K562 (cell line): Measurements from ENCODE around the gene TBX1.

Source experiments
- SREBF1 ChIP-seq: fragments of 150-350 bp; IDR thresholded peaks from 2 replicates; pipeline ENCODE4 v1.6.1; 2014; ENCODE audit warnings: antibody characterized with exemption, low read depth, low read length, borderline replicate concordance
- ZC3H4 ChIP-seq: sonication (generic); formaldehyde crosslinking; IDR thresholded peaks from 2 replicates; pipeline ENCODE4 v1.9.0; 2021; ENCODE audit warnings: missing genetic modification reagents, borderline replicate concordance
- ZKSCAN8 ChIP-seq: fragments of 200-800 bp; sonication (Bioruptor generic); IDR thresholded peaks from 2 replicates; pipeline ENCODE4 v1.6.1; 2016; ENCODE audit warnings: missing genetic modification characterization, missing compliant biosample characterization
- ZNF436 ChIP-seq: fragments of 250-450, 450-650 bp; sonication (Bioruptor Pico); formaldehyde crosslinking; IDR thresholded peaks from 2 replicates; pipeline ENCODE4 v1.7.0; 2020; ENCODE audit warnings: mild to moderate bottlenecking
- TF ChIP-seq, protein P1 (sequence below): sonication (generic); formaldehyde crosslinking; IDR thresholded peaks from 2 replicates; pipeline ENCODE4 v1.8.0; 2022; ENCODE audit warnings: mild to moderate bottlenecking, missing genetic modification reagents

DNA sequence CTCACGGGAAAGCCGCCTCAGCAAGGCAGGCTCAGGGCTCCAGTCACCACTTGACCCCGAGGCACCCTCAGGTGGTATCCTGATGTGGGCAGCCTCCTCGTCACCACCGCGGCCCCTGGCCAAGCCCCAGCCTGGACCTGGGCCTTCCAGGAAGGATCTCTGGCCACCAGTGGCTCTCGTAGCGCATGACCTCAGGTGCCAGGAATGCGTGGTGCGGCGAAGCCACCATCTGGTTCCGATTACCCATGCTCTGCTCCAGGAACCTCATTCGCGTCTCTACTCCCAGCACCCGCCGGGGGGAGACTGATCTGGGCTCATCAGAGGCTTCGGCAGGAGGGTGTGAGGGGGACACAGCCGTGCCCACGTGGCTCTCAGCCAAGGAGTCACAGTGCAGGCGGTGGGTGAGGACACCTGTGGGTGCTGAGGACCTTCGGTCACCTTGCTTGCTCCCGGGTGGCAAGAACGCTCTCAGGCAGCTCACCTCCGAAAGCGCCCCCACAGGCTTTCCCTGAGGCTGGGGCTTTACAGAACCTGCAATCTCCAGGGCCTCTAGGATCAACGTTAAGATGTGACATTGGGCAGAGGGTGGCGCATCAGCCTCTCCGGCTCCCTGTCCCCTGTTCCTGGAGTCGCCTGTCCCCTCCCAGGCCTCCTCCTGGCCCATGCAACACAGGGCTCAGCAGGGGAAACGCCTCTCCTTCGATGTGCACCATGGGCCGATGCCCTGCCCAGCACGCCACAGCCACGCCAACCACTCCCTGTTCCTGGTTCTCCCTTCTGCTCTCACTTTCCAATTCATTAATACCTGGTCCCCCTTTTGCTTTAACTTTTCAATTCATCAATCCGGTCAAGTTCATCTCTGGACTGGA is 39.0 kb downstream of the TBX1 start:
- TF ChIP-seq ZKSCAN8 (CRISPR knock-in tag) (no peak), ZNF436 (no peak), ZC3H4 (no peak), SREBF1 (no peak)
- TF ChIP-seq, protein P1, sequence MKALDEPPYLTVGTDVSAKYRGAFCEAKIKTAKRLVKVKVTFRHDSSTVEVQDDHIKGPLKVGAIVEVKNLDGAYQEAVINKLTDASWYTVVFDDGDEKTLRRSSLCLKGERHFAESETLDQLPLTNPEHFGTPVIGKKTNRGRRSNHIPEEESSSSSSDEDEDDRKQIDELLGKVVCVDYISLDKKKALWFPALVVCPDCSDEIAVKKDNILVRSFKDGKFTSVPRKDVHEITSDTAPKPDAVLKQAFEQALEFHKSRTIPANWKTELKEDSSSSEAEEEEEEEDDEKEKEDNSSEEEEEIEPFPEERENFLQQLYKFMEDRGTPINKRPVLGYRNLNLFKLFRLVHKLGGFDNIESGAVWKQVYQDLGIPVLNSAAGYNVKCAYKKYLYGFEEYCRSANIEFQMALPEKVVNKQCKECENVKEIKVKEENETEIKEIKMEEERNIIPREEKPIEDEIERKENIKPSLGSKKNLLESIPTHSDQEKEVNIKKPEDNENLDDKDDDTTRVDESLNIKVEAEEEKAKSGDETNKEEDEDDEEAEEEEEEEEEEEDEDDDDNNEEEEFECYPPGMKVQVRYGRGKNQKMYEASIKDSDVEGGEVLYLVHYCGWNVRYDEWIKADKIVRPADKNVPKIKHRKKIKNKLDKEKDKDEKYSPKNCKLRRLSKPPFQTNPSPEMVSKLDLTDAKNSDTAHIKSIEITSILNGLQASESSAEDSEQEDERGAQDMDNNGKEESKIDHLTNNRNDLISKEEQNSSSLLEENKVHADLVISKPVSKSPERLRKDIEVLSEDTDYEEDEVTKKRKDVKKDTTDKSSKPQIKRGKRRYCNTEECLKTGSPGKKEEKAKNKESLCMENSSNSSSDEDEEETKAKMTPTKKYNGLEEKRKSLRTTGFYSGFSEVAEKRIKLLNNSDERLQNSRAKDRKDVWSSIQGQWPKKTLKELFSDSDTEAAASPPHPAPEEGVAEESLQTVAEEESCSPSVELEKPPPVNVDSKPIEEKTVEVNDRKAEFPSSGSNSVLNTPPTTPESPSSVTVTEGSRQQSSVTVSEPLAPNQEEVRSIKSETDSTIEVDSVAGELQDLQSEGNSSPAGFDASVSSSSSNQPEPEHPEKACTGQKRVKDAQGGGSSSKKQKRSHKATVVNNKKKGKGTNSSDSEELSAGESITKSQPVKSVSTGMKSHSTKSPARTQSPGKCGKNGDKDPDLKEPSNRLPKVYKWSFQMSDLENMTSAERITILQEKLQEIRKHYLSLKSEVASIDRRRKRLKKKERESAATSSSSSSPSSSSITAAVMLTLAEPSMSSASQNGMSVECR (CRISPR knock-in tag): no peak
